ENCODE measurements around the gene TRH. TPM values are rescaled to one million over a fixed set of nuclear protein-coding genes. Genes with fewer than 3 reads are reported as not detected.

The TRH gene
- total and polyA plus RNA-seq, 9 of the 15 experiments (the other 6 are each of a cell fraction or from before 2014, with no cell fraction given), result not detected

DNA sequence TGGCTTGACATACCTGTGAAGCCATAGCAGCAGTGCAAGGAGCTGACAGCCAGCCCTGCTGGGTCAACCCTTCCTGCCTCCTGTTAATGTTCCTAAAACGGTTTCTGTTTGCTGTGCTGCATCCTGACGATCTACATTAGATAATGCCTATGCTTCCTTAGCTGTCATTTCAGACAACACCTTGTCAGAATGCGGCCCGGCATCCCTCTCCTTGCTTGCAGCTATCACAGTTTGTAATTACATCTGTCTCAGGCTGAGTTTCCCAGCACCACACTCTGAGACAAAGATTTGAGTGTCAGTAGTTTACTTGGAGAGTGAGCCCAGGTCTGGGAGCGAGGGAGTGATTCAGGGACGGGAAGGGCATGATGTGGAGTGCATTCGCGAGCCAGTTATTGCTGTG is 9.0 kb downstream of the TRH start:
- DNase-seq (ENCODE audit: extremely low read depth in 1 of 4, low spot score in 3 of 4), result no peak
- no peak for FAIRE-seq
- in situ Hi-C loops (cut with MboI) (no loop called here), intact Hi-C loops (cut with micrococcal nuclease) (no loop called here)
- Histone ChIP-seq H3K4me2 (ENCODE audit: insufficient read depth, low read length) (no peak overlapping the region), H3K36me3 (ENCODE audit: control insufficient read depth, insufficient read depth, low read length) (no peaks in the 10 kb centered on the region), H3K9me3 (replicated peaks; ENCODE audit: control insufficient read depth, insufficient read depth, low read depth, low read length) (no peaks in the 10 kb centered on the region), H4K20me1 (replicated peaks; ENCODE audit: control insufficient read depth, insufficient read depth, low read length) (no peaks in the 10 kb centered on the region), H3K27me3 (ENCODE audit: control insufficient read depth in 2 of 2, insufficient read depth in 2 of 2, low read length in 2 of 2) (peaks cover 10 to 66% of the 10 kb centered on the region in 2 experiments; a peak in 4 of 5 replicates), H3K79me2 (ENCODE audit: control insufficient read depth, insufficient read depth, low read length) (no peaks in the 10 kb centered on the region), H3K9ac (ENCODE audit: insufficient read depth in 1 of 2, low read depth in 2 of 2, low read length in 2 of 2) (no peak overlapping the region), H3K4me1 (replicated peaks in 1 of 2; ENCODE audit: control insufficient read depth in 2 of 2, insufficient read depth in 2 of 2, low read length in 2 of 2) (no peaks in the 10 kb centered on the region), H3K27ac (ENCODE audit: extremely low read depth, low read depth, low read length) (no peak overlapping the region), H2AFZ (ENCODE audit: low read depth, low read length) (no peak overlapping the region), H3K4me3 (no peak overlapping the region), H3K9me1 (ENCODE audit: control insufficient read depth, insufficient read depth, low read length) (no peaks in the 10 kb centered on the region)
- no TSS peak for BruUV-seq (replicated peaks)
- ATAC-seq, result no peak
- WGBS (ENCODE audit: insufficient coverage, low coverage, missing lambda C conversion rate), result 7% methylated on average over 7 of the region's 8 CpGs
- ChIA-PET POLR2A (no interaction called here), CTCF (ENCODE audit: low intra/inter-chr PET ratio) (no interaction called here)
- no peak for TF ChIP-seq RB1 (IDR thresholded peaks at IDR 0.05; ENCODE audit: low read depth)
- TF ChIP-seq E2F8 (IDR thresholded peaks at IDR 0.05; ENCODE audit: low read depth, partially characterized antibody), result no peak
- no peak for TF ChIP-seq TFE3 (CRISPR knock-in tag; IDR thresholded peaks at IDR 0.05)
- TF ChIP-seq SMAD4 (CRISPR knock-in tag; conservative IDR thresholded peaks at IDR 0.05), result no peak
- no peak for TF ChIP-seq DPF2 (IDR thresholded peaks at IDR 0.05)
- TF ChIP-seq ZBTB7A (IDR thresholded peaks at IDR 0.05; ENCODE audit: borderline replicate concordance, control insufficient read depth, low read depth, low read length), result no peak
- TF ChIP-seq, protein P1, sequence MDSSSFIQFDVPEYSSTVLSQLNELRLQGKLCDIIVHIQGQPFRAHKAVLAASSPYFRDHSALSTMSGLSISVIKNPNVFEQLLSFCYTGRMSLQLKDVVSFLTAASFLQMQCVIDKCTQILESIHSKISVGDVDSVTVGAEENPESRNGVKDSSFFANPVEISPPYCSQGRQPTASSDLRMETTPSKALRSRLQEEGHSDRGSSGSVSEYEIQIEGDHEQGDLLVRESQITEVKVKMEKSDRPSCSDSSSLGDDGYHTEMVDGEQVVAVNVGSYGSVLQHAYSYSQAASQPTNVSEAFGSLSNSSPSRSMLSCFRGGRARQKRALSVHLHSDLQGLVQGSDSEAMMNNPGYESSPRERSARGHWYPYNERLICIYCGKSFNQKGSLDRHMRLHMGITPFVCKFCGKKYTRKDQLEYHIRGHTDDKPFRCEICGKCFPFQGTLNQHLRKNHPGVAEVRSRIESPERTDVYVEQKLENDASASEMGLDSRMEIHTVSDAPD (CRISPR knock-in tag; IDR thresholded peaks at IDR 0.05), result no peak
- TF ChIP-seq ZKSCAN1 (IDR thresholded peaks at IDR 0.05; ENCODE audit: low read depth, low read length), result no peak
- TF ChIP-seq, protein P2, sequence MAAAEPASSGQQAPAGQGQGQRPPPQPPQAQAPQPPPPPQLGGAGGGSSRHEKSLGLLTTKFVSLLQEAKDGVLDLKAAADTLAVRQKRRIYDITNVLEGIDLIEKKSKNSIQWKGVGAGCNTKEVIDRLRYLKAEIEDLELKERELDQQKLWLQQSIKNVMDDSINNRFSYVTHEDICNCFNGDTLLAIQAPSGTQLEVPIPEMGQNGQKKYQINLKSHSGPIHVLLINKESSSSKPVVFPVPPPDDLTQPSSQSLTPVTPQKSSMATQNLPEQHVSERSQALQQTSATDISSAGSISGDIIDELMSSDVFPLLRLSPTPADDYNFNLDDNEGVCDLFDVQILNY (CRISPR knock-in tag; IDR thresholded peaks at IDR 0.05), result no peak
- TF ChIP-seq MXI1 (IDR thresholded peaks at IDR 0.05; ENCODE audit: low read depth, low read length), result no peak

Data from K562 (cell line).